Measurements from ENCODE around the gene KIF23.
A peak's percentile ranks its signal among the peaks of the same experiment; 100 is the strongest.

KIF23 gene

GRCh38 chr15:69469467-69470201, 55.5 kb downstream of the KIF23 start:
- Histone ChIP-seq H3K9me3 (ENCODE audit: control insufficient read depth, low read length) (no peaks in the 10 kb centered on the region), H3K9ac (ENCODE audit: low read length) (no peak overlapping the region), H3K27me3 (replicated peaks; ENCODE audit: control insufficient read depth, insufficient read depth, low read length) (peaks cover 4% of the 10 kb centered on the region), H3K4me3 (ENCODE audit: low read length) (no peak overlapping the region), H3K36me3 (ENCODE audit: control insufficient read depth, insufficient read depth, low read length, severe bottlenecking) (no peaks in the 10 kb centered on the region), H3K4me1 (ENCODE audit: control insufficient read depth, insufficient read depth, low read length) (no peaks in the 10 kb centered on the region)
- peak; percentile 52 for DNase-seq (ENCODE audit: low read depth)

GRCh38 chr15:69472046-69472445, 57.9 kb downstream of the KIF23 start:
- Histone ChIP-seq H3K9me3 (ENCODE audit: control insufficient read depth, low read length) (no peaks in the 10 kb centered on the region), H3K9ac (ENCODE audit: low read length) (no peak overlapping the region), H3K4me1 (ENCODE audit: control insufficient read depth, insufficient read depth, low read length) (no peaks in the 10 kb centered on the region), H3K27me3 (replicated peaks; ENCODE audit: control insufficient read depth, insufficient read depth, low read length) (peaks cover 4% of the 10 kb centered on the region), H3K36me3 (ENCODE audit: control insufficient read depth, insufficient read depth, low read length, severe bottlenecking) (no peaks in the 10 kb centered on the region), H3K4me3 (ENCODE audit: low read length) (no peak overlapping the region)
- DNase-seq (ENCODE audit: low read depth): no peak

DNA sequence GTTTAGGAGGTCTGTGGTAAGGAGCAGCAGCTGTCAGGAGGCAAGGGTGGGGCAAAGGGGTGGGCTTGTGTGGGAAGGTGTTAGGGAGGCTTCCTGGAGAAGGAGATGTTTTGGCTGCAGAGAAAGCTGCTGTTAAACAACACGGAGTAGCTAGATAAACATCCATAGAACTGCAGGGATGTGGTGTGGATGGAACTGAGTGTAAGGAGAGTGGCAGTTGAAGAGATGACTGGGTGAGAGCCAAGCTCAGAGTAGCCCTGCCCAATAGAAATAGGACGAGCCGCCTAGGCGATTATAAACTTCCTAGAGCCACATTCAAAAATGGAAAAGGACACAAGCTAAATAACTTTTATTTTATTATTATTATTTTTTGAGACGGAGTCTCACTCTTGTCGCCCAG, 58.4 kb downstream of the KIF23 start:
- H3K36me3 ChIP-seq (ENCODE audit: control insufficient read depth, insufficient read depth, low read length, severe bottlenecking): no peaks in the 10 kb centered on the region
- DNase-seq (ENCODE audit: low read depth): no peak
- no peak overlapping the region for H3K9ac ChIP-seq (ENCODE audit: low read length)
- no peaks in the 10 kb centered on the region for H3K4me1 ChIP-seq (ENCODE audit: control insufficient read depth, insufficient read depth, low read length)
- no peak overlapping the region for H3K4me3 ChIP-seq (ENCODE audit: low read length)
- peaks cover 4% of the 10 kb centered on the region for H3K27me3 ChIP-seq (replicated peaks; ENCODE audit: control insufficient read depth, insufficient read depth, low read length)
- no peaks in the 10 kb centered on the region for H3K9me3 ChIP-seq (ENCODE audit: control insufficient read depth, low read length)

GRCh38 chr15:69474291-69474690, 60.1 kb downstream of the KIF23 start:
- Histone ChIP-seq H3K27me3 (replicated peaks; ENCODE audit: control insufficient read depth, insufficient read depth, low read length) (peaks cover 8% of the 10 kb centered on the region), H3K36me3 (ENCODE audit: control insufficient read depth, insufficient read depth, low read length, severe bottlenecking) (no peaks in the 10 kb centered on the region), H3K4me3 (ENCODE audit: low read length) (no peak overlapping the region), H3K9ac (ENCODE audit: low read length) (no peak overlapping the region), H3K4me1 (ENCODE audit: control insufficient read depth, insufficient read depth, low read length) (no peaks in the 10 kb centered on the region), H3K9me3 (ENCODE audit: control insufficient read depth, low read length) (no peaks in the 10 kb centered on the region)
- no peak for DNase-seq (ENCODE audit: low read depth)

- Histone ChIP-seq H3K9ac (ENCODE audit: low read length) (no peak overlapping the region), H3K9me3 (ENCODE audit: control insufficient read depth, low read length) (peaks cover 5% of the 10 kb centered on the region), H3K36me3 (ENCODE audit: control insufficient read depth, insufficient read depth, low read length, severe bottlenecking) (no peaks in the 10 kb centered on the region), H3K27me3 (replicated peaks; ENCODE audit: control insufficient read depth, insufficient read depth, low read length) (peaks cover 9% of the 10 kb centered on the region), H3K4me3 (ENCODE audit: low read length) (no peak overlapping the region), H3K4me1 (ENCODE audit: control insufficient read depth, insufficient read depth, low read length) (no peaks in the 10 kb centered on the region)
- DNase-seq (ENCODE audit: low read depth): no peak
Measured at GRCh38 chr15:69474846-69475455, 60.8 kb downstream of the KIF23 start.

DNA sequence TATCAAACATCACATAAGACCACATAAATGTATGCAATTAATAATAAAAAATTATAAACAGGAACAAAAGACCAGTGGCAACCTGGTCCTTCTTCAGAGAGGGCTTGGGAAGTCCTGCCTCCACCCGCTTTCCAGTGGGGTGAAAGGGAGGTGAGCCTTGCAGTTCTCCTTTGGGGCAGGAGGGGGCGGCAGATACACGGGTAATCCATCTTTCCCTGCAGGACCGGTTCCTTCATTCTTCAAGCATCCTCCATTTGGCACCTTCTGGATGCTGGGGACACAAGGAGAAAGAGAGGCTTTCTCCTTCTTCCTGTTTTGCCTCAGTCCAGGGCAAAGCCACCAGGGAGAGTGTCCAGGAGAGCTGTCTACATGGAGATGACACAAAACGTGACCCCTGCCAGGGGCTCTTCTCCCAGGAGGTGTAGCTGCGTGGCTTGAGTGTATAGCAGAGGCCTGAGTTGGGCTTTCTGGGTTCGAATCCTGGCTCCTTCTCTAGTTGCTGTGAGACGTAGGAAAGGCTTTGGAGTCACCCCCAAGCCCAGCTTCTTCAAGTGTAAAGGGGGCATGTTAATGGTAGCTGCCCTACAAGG, 61.7 kb downstream of the KIF23 start:
- peaks cover 11% of the 10 kb centered on the region for H3K9me3 ChIP-seq (ENCODE audit: control insufficient read depth, low read length)
- H3K4me1 ChIP-seq (ENCODE audit: control insufficient read depth, insufficient read depth, low read length): no peaks in the 10 kb centered on the region
- no peak overlapping the region for H3K4me3 ChIP-seq (ENCODE audit: low read length)
- H3K36me3 ChIP-seq (ENCODE audit: control insufficient read depth, insufficient read depth, low read length, severe bottlenecking): no peaks in the 10 kb centered on the region
- peak; percentile 89 for DNase-seq (ENCODE audit: low read depth)
- no peak overlapping the region for H3K9ac ChIP-seq (ENCODE audit: low read length)
- H3K27me3 ChIP-seq (replicated peaks; ENCODE audit: control insufficient read depth, insufficient read depth, low read length): peaks cover 9% of the 10 kb centered on the region

- no peaks in the 10 kb centered on the region for H3K36me3 ChIP-seq (ENCODE audit: control insufficient read depth, insufficient read depth, low read length, severe bottlenecking)
- no peak overlapping the region for H3K4me3 ChIP-seq (ENCODE audit: low read length)
- H3K4me1 ChIP-seq (ENCODE audit: control insufficient read depth, insufficient read depth, low read length): no peaks in the 10 kb centered on the region
- DNase-seq (ENCODE audit: low read depth): no peak
- H3K9me3 ChIP-seq (ENCODE audit: control insufficient read depth, low read length): peaks cover 11% of the 10 kb centered on the region
- H3K27me3 ChIP-seq (replicated peaks; ENCODE audit: control insufficient read depth, insufficient read depth, low read length): peaks cover 9% of the 10 kb centered on the region
- H3K9ac ChIP-seq (ENCODE audit: low read length): no peak overlapping the region
Measured at GRCh38 chr15:69476704-69477473, 62.7 kb downstream of the KIF23 start.

- Histone ChIP-seq H3K27me3 (replicated peaks; ENCODE audit: control insufficient read depth, insufficient read depth, low read length) (peaks cover 13% of the 10 kb centered on the region), H3K4me1 (ENCODE audit: control insufficient read depth, insufficient read depth, low read length) (no peaks in the 10 kb centered on the region), H3K4me3 (ENCODE audit: low read length) (no peak overlapping the region), H3K9ac (ENCODE audit: low read length) (no peak overlapping the region), H3K9me3 (ENCODE audit: control insufficient read depth, low read length) (peaks cover 11% of the 10 kb centered on the region), H3K36me3 (ENCODE audit: control insufficient read depth, insufficient read depth, low read length, severe bottlenecking) (no peaks in the 10 kb centered on the region)
- peak; percentile 72 for DNase-seq (ENCODE audit: low read depth)
Measured at GRCh38 chr15:69478259-69478781, 64.2 kb downstream of the KIF23 start.

DNA sequence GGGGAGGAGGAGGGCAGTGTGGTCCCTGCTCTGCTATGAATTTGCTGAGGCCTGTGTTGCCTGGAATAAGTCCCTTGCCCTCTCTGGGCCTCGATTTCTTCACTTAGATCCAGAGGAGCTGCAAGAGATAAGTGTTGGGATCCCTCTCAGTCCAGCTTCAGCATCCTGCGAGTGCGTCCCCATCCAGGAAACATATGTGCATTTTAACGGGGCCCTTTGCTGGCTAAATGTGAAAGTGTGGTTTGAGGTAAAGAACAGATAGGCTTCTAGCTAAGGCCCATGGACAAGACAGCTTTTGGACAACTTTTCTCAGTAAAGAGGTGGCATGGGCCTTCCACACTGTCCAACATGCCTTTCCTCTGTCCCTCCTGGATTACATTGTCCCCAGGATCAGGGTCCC, 64.9 kb downstream of the KIF23 start:
- H3K4me1 ChIP-seq (ENCODE audit: control insufficient read depth, insufficient read depth, low read length): no peaks in the 10 kb centered on the region
- H3K27me3 ChIP-seq (replicated peaks; ENCODE audit: control insufficient read depth, insufficient read depth, low read length): peaks cover 21% of the 10 kb centered on the region
- no peak overlapping the region for H3K9ac ChIP-seq (ENCODE audit: low read length)
- H3K4me3 ChIP-seq (ENCODE audit: low read length): no peak overlapping the region
- no peak for DNase-seq (ENCODE audit: low read depth)
- H3K36me3 ChIP-seq (ENCODE audit: control insufficient read depth, insufficient read depth, low read length, severe bottlenecking): no peaks in the 10 kb centered on the region
- peaks cover 11% of the 10 kb centered on the region for H3K9me3 ChIP-seq (ENCODE audit: control insufficient read depth, low read length)

DNA sequence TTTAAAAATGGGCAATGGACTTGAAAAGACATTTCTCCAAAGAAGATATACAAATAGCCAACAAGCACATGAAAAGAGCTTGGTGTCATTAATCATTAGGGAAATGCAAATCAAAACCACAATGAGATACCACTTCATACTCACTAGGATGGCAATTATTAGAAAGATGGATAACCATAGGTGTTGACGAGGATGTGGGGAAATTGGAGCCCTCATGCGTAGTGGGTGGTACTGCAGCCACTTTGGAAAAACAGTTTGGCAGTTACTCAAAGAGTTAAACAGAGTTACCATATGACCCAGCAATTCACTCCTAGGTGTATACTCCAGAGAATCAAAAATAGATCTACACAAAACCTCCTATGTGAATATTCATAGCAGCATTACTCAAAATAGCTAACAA, 65.8 kb downstream of the KIF23 start:
- H3K36me3 ChIP-seq (ENCODE audit: control insufficient read depth, insufficient read depth, low read length, severe bottlenecking): no peaks in the 10 kb centered on the region
- no peak overlapping the region for H3K9ac ChIP-seq (ENCODE audit: low read length)
- H3K4me3 ChIP-seq (ENCODE audit: low read length): no peak overlapping the region
- H3K4me1 ChIP-seq (ENCODE audit: control insufficient read depth, insufficient read depth, low read length): no peaks in the 10 kb centered on the region
- no peak for DNase-seq (ENCODE audit: low read depth)
- H3K27me3 ChIP-seq (replicated peaks; ENCODE audit: control insufficient read depth, insufficient read depth, low read length): peaks cover 28% of the 10 kb centered on the region
- peaks cover 11% of the 10 kb centered on the region for H3K9me3 ChIP-seq (ENCODE audit: control insufficient read depth, low read length)

- no peaks in the 10 kb centered on the region for H3K4me1 ChIP-seq (ENCODE audit: control insufficient read depth, insufficient read depth, low read length)
- no peaks in the 10 kb centered on the region for H3K36me3 ChIP-seq (ENCODE audit: control insufficient read depth, insufficient read depth, low read length, severe bottlenecking)
- peaks cover 20% of the 10 kb centered on the region for H3K9me3 ChIP-seq (ENCODE audit: control insufficient read depth, low read length)
- peaks cover 28% of the 10 kb centered on the region for H3K27me3 ChIP-seq (replicated peaks; ENCODE audit: control insufficient read depth, insufficient read depth, low read length)
- no peak overlapping the region for H3K9ac ChIP-seq (ENCODE audit: low read length)
- no peak for DNase-seq (ENCODE audit: low read depth)
- no peak overlapping the region for H3K4me3 ChIP-seq (ENCODE audit: low read length)
Measured at GRCh38 chr15:69480932-69481331, 66.8 kb downstream of the KIF23 start.
